ENCODE data around the gene HMG20A.

The HMG20A gene

DNA sequence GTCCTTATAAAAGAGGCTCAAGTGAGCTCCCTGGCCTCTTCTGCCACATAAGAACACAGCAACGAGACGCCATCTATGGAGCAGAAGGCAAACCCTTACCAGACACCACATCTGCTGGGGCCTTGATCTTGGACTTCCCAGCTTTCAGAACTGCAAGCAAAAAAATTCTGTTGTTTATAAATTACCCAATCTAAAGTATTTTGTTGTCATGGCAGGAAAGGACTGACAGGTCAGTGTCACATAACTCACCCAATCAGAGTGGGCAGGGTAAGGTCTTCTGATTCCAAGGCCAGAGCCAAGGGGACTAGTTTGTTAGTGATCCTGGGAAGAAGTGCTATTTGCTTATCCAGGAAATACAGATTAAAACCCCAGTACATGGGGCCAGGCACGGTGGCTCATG lies 98.9 kb downstream of the HMG20A start:
- DNase-seq (ENCODE audit: low read depth), result no peak

DNA sequence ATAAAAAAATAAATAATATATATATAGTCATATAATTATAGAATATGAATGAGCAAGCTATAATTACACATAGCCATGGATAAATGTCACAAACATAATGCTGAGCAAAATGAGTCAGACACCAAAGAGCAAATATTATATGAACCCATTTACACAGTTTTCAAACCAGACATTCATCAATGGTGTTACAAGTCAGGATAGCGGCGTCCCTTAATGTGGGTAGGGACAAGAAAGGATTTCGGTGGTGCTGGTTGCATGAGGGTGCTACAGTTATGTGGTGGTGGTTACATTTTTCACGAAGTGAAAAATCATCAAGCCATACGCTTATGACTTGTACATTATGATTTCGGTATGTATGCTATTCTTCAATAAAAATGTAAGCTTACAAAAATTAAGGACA lies 100.5 kb downstream of the HMG20A start:
- no peak for DNase-seq (ENCODE audit: low read depth)

DNA sequence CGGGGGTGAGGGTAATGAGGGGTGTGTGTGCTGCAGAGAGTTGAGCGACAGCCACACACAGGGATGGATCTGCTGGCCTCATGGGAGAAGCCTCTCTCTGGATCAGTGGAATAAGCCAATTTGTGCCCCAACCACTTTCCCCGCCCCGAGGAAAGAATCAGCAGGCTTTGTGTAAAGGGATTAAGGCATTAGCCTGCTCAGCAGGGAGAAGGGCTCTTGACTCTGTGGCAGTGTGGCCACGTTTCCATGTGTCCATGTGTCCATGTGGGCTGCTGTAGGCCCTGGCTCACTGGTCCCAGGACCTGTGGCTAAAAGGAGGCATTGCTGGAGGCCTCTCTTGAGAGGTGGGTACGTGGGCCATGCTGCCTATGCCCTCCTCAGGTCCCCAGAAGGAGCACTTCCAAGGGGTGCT lies 104.7 kb downstream of the HMG20A start:
- no peak for DNase-seq (ENCODE audit: low read depth)

DNA sequence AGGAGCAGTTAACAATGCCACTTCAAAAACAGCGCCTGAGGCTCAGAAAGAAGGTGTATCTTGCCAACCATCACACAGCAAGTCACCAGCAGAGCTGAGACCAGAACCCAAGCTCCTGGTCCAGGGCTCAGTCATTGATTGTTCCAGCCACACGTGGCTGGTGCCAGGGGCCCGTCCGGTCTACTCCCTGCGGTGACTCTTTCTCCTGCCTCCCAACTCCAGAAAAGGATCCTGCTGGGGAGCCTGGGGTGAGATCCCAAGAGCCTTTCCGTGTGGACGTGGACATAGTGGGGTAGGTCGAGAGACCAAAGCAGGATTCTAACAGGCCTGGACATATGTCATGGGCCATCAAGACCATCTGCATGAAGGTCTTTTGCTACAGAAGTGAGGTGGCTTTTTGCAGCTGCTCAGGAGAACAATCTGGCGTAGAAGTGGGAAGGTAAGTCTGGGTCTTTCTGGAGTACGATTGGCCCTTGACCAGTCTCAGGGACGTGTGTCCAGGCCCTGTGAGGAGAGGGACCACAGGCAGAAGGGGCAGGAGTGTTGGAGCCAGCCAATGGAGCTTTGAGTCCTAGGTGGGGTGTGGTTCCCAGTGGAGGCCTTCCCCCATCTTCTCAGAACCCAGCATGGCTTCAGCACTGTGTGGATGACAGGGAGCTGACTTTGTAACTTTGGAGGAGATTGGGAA lies 105.4 kb downstream of the HMG20A start:
- no peak for DNase-seq (ENCODE audit: low read depth)

DNA sequence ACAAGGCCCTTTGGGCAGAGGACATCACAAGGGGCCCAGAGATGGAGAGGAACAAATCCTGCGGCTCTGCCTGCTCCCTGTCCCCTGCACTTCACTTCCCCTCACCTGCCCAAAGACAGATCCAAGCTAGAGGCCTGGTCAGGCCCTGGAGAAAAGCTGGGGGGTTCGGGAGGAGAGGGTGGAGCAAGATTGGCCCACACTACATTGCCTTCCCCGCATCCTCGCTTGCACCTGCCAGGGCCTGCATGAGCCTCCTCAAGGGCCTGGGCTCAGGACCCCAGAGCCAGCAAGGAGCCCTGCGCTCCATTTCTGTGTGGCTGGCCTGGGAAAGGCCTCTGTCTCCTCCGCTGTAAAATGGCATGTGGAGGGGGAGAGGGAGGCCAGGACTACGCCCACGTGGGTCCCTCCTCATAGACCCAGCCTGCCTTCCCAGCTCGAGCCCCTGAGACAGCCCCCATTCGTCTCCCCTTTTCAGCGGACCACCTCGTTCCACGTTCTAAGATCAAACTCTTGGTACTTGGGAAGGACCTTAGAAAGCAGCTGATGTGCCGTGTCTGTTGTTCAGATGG lies 106.0 kb downstream of the HMG20A start:
- no peak for DNase-seq (ENCODE audit: low read depth)

DNA sequence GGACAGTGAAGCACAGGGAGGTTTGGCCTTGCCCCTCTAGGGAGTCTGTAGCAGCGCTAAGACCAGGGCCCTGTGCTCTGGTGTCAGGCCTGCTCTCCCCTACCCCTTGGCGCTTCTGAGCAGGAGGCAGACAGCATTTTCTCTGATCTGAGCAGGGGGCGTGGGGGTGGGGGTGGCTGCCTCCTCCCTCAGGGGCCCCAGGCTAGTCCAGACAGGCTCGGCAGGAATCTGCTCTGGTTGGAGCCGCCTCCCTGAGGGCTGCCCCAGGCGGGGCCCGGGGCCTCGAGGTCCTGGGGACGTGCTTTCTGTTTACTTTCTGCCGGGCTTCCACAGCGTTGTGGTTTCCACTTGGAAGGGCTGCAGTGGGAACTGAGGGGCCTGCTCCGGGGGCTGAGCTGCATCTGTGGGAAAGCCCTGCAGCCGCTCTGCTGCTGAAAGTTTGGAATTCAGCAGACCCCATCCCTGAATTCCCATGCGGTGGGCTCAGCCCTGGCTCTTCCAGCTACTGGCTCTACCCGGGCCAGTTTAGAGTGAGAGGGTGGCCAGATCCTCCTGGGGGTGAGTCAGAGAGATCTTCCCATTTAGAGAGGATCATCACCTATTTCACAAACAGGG lies 106.6 kb downstream of the HMG20A start:
- no peak for DNase-seq (ENCODE audit: low read depth)

DNA sequence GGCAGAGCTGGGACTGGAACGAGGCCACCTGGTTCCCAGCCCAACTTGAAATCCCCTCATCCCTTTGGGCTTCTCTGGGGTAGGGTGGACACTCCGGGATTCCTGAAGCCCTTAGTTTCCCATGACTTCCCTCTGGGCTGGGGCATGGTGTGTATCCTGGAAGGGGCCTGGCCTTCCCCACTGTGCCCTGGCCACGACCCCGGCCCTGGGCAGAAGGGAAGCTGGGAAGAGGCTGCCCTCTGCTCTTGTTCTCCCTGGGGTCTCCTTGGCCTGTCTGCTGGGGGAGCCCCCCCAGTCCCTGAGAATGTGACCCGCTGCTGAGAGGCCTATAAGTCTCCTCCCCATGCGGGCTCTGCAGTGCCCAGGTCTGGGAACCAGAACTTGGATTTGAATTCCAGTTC lies 107.1 kb downstream of the HMG20A start:
- no peak for DNase-seq (ENCODE audit: low read depth)

DNA sequence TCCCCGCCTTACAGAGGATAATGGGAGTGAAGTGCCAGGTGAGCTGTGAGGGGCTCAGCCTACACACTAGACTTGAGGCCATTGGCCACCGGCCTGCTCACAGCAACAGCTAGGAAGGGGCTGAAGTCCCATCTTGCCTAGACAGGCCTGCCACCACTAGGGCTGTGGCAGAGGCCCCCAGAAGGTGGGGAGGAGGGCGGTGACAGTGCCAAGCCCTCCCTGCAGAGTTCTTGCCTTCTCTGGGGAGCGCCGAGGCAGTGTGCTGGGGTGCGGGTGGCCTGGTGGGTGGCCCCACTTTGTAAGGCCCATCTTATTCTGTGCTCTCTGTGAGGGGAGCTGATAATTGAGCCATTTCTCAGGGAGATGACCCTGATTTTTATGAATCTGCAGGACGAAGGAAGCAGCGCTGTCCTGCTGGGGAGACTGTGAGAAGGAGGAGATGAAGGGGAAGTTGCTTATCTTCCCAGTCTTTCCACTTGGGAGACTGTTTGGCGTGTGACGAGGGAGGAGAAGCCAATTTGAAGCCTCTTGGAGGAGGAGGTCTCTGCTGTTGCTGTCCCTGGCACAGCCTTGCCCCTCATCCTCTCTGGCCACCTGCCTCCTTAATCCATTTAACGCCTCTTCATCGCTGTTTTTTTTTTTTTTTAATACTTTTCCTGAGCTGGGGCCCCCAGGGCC lies 107.7 kb downstream of the HMG20A start:
- DNase-seq (ENCODE audit: low read depth), result no peak

DNA sequence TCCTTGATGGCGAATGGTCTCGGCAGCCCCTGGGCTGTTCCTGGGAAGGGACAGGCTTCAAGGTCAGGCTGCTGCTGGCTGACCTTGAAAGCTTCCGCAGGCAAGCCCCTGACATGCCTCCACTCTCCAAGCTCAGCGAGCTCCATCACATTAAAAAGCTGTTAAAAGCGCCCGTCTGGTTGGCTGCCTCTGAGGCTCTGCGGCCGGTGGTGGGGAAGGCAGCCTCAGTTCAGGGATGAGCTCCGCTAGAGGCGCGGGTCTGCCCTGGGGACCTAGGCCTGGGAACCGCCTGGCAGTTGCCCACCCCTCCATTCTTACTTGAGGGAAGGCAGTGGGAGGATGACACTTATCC lies 108.3 kb downstream of the HMG20A start:
- no peak for DNase-seq (ENCODE audit: low read depth)

DNA sequence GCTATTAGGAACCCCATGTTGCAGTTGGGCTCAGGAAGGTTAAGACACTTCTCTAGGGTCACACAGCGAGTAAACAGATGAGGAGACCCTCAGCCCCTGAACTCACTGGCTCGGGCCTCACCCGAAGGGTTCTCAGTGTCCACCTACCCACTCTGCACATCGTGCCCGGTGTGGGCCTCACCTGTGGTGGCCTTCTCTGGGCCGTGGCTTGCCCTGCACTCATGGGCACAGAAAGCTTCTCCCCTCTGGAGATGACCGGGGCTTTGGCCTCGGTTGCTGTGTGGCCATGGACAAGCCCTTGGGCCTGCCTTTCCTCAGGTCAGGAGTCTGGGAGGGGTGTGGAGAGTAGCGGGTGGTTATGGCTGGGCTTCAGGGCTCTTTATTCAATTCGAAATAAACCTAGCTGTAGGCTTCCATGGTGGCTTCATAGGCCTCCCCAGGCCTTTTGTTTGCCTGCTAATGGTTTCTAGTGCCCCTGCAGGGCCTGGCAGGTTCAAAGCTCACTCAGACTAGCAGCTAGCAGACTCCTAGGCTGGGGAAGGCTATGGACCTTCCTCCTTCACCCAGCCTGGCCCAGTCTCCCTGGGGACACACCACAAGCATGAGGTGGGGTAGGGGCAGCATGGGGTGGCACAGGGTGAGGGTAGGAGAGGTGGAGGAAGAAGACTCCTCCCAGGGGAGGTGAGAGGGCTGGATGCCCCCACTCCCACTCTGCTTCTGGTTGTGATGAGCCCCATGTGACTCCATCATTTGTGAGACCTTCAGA lies 108.9 kb downstream of the HMG20A start:
- DNase-seq (ENCODE audit: low read depth), result no peak

DNA sequence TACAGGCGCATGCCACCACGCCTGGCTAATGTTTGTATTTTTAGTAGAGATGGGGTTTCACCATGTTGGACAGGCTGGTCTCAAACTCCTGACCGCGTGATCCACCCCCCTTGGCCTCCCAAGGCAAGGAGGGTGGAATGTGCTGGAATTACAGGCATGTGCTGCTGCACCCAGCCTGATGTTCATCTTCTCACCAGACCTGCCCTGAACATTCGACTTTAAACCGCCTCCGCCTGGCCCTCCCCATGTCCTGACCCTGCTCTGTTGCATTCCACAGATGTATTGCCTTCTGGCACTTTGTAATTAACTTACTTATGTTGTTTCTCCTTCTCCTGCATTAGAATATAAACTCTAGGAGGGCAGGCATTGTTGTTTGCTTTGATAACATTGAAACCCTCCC lies 109.9 kb downstream of the HMG20A start:
- DNase-seq (ENCODE audit: low read depth), result no peak

DNA sequence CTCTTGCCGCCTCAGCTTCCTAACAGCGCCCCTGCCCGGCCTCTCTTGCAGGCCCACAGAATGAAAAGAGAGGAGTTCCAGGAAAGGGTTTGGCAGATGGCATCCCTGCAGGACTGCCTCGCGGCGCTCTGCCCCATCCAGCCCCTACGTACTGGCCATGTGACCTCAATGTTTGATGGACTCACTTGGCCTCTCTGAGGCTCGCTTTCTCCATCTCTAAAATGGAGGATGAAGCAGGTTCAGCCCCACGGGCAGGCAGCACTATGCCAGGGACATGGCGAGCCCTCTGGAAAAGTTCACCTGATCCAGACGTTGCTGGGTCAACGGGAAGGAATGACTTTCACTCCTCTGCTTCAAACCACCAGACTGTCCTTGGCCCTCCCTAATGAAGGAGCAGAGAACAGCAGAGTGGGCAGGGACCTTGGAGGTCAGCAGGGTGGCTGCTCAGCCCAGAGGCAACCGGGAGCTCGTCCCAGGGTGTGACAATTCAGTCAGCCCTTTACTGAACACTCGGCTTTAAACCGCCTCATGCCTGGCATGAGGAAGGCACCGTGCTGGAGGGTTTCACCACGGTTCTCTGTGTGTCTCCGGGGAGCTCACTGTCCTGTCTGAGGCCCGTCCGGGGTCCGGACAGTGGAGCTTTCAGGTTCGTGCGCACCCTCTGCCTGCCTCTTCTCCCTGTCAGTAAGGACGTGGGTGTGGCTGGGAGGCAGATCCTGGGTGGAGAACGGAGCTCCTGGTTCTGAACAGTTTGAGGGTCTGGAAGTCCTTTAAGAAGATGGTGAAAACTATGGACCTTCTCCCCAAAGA lies 110.7 kb downstream of the HMG20A start:
- DNase-seq (ENCODE audit: low read depth), result no peak

DNA sequence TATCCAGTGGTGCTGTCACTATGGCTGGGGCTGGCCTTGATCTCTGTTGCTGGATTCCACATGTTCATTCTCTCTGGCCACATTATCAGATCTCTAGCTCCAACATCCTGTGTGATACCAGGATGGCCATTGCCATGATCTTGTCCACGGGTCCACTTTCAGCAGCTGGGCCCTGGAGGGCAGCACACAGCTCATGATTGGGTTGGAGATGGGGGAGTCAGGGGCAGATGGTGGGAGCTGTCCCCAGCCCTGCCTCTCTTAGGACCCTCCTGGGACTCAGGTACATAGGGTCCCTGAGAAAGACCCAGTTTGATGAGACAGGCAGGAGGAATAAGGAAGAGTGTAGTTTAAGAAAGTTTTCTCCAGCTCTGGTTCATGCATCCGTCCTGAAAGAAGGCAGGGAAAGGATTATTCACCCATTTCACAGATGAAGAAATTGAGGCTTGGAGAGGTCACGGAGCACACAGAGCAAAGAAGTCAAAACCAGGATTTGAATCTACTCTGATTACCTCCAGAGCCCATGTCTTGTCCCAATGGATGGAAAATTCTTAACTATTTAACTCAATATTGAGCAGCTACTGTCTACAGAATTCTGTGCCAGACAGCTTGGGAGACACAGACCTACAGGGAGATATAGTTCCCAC lies 111.5 kb downstream of the HMG20A start:
- DNase-seq (ENCODE audit: low read depth), result no peak

DNA sequence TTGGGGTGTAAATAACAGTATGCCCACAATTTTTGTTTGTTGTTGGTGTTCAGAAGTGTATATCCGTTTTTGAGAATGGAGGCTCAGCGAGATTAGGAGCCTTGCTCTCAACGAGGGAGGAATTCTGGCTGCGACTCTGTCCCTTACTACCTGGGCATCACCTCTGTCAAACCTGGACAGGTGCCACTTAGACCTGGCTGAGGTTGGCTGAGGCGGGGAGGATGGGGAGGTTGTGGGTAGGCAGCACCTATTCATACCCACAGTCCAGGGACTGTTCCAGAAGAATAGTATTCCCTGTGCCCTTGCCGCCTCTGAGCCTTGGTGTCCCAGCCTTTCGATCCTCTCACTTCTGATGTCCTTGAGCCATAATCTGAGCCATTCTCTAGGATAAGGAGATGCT lies 112.2 kb downstream of the HMG20A start:
- no peak for DNase-seq (ENCODE audit: low read depth)

DNA sequence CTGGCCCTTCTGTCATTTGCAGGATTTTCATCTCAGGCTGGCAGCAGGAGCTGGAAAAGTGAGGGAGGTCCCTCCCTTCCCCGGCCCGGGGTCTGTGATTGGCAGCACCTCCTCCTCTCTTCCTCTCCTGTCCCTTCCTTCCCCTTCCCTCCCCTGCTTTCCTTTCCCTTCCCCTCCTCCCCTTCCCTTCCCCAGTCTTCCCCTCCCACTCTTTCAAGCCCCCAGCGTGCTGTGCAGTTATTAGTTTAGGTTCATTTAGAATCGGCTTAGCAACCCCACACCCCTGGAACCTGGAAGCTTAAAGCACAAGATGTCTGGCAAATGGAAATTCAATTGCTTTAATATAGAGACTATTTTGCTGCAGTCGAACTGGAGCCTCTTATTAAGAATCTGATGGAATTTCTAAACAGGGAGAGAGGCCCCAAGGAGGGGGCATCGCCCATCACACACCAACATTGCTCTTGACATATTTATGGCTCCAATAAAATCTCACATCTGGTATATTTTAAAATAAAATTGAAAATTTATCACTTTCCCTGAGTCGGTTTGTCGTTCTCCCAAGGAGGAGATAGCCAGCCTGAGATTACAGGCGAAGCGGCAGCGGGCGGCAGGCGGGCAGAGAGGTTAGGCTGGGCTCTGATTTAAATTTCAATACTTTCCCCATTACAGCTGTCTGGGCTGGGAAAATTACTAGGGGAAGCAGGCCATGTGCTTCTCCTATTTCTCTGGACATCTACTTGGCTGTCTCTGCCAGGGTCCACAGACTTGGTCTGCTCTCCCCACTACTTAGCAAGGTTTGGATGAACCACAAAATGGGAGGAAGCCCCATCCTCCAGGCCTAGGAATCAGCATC lies 113.1 kb downstream of the HMG20A start:
- no peak for DNase-seq (ENCODE audit: low read depth)

Measured in non-pigmented ciliary epithelial cell (primary cell).